ENCODE measurements around the gene SCYGR1.
"Not testable (repeated sequence)": the region's sequence is repeated elsewhere in the genome, so short reads cannot be mapped to it uniquely, and the experiment has no call there.

SCYGR1 gene

GRCh38 chr2:227368574-227368973, 19.2 kb downstream of the SCYGR1 start:
- DNase-seq, result no peak

GRCh38 chr2:227367427-227367795, 20.3 kb downstream of the SCYGR1 start:
- no peak for DNase-seq

GRCh38 chr2:227366769-227367426, 20.9 kb downstream of the SCYGR1 start:
- no peak for DNase-seq

GRCh38 chr2:227365833-227366232, 21.9 kb downstream of the SCYGR1 start:
- DNase-seq, result no peak

GRCh38 chr2:227364585-227365263, 23.0 kb downstream of the SCYGR1 start:
- DNase-seq, result not testable (repeated sequence)

GRCh38 chr2:227363756-227364155, 24.0 kb downstream of the SCYGR1 start:
- no peak for DNase-seq

- no peak for DNase-seq
These were observed 27.4 kb downstream of the SCYGR1 start for GRCh38 chr2:227360351-227360750.

GRCh38 chr2:227351639-227352038, 36.1 kb downstream of the SCYGR1 start:
- DNase-seq, result no peak

GRCh38 chr2:227349989-227350612, 37.6 kb downstream of the SCYGR1 start:
- DNase-seq, result no peak

GRCh38 chr2:227348324-227348723, 39.4 kb downstream of the SCYGR1 start:
- DNase-seq, result no peak

GRCh38 chr2:227347117-227347516, 40.6 kb downstream of the SCYGR1 start:
- no peak for DNase-seq

- no peak for DNase-seq
These were observed 43.5 kb downstream of the SCYGR1 start for GRCh38 chr2:227344231-227344630.

- DNase-seq, result no peak
These were observed 46.2 kb downstream of the SCYGR1 start for GRCh38 chr2:227341553-227341952.

GRCh38 chr2:227340106-227340505, 47.6 kb downstream of the SCYGR1 start:
- DNase-seq, result no peak

GRCh38 chr2:227339098-227339599, 48.6 kb downstream of the SCYGR1 start:
- no peak for DNase-seq
